Activated T-cell treated with anti-CD3 and anti-CD28 coated beads, Interleukin-2, amount 50 U/mL, for 1 hour (primary cell): ENCODE measurements around the gene SYNGR2.
A peak's percentile ranks its signal among the peaks of the same experiment; 100 is the strongest.

Experiments
- DNase-seq: peaks from one replicate; pipeline ENCODE4 v3.0.0-alpha.2; 2020

SYNGR2 gene

GRCh38 chr17:78168242-78168902, at the start of gene SYNGR2:
TSS of gene SYNGR2 (plus strand) at chr17:78168581. CDS start at chr17:78168617, 36 bp downstream.
- DNase-seq = peak; percentile 90

GRCh38 chr17:78118801-78119241, 49.6 kb upstream of the SYNGR2 start:
- peak; percentile 20 for DNase-seq

GRCh38 chr17:78120537-78120936, 47.8 kb upstream of the SYNGR2 start:
- no peak for DNase-seq

- DNase-seq = peak; percentile 64
Measured at GRCh38 chr17:78120971-78121800, 47.2 kb upstream of the SYNGR2 start.

GRCh38 chr17:78121801-78122215, 46.6 kb upstream of the SYNGR2 start:
- DNase-seq = peak; percentile 54

GRCh38 chr17:78122216-78122930, 46.0 kb upstream of the SYNGR2 start:
- DNase-seq = no peak

- DNase-seq = no peak
Measured at GRCh38 chr17:78122931-78123249, 45.5 kb upstream of the SYNGR2 start.

GRCh38 chr17:78123258-78123929, 45.0 kb upstream of the SYNGR2 start:
- no peak for DNase-seq

GRCh38 chr17:78124081-78124835, 44.1 kb upstream of the SYNGR2 start:
- DNase-seq = peak; percentile 46

- no peak for DNase-seq
Measured at GRCh38 chr17:78124836-78125137, 43.6 kb upstream of the SYNGR2 start.

- DNase-seq = peak; percentile 64
Measured at GRCh38 chr17:78125138-78125913, 43.1 kb upstream of the SYNGR2 start.

GRCh38 chr17:78125976-78126894, 42.1 kb upstream of the SYNGR2 start:
- DNase-seq = no peak

- DNase-seq = no peak
Measured at GRCh38 chr17:78126895-78127238, 41.5 kb upstream of the SYNGR2 start.

- DNase-seq = peak; percentile 63
Measured at GRCh38 chr17:78127239-78127887, 41.0 kb upstream of the SYNGR2 start.

- peak; percentile 52 for DNase-seq
Measured at GRCh38 chr17:78127888-78128550, 40.4 kb upstream of the SYNGR2 start.

GRCh38 chr17:78128551-78129350, 39.6 kb upstream of the SYNGR2 start, which contains the start of gene TMC6:
TSS of gene TMC6 (minus strand) at chr17:78128755. CDS start at chr17:78126832, 1,923 bp downstream.
- peak; percentile 75 for DNase-seq

- peak; percentile 56 for DNase-seq
Measured at GRCh38 chr17:78129351-78130089, 38.9 kb upstream of the SYNGR2 start.

GRCh38 chr17:78130090-78130436, 38.3 kb upstream of the SYNGR2 start:
- DNase-seq = no peak
